GM19023 (cell line): ENCODE measurements around the gene NCAM1.

Experiments
- ATAC-seq: cut with Tn5 transposase; IDR thresholded peaks from one replicate; pipeline ENCODE4 v1.9.1; 2021; ENCODE audit warnings: mild to moderate bottlenecking, moderate library complexity; ENCODE audit not compliant: unreplicated experiment

NCAM1 gene

GRCh38 chr11:113193946-113194345 lies 232.7 kb downstream of the NCAM1 start:
- no peak for ATAC-seq

DNA sequence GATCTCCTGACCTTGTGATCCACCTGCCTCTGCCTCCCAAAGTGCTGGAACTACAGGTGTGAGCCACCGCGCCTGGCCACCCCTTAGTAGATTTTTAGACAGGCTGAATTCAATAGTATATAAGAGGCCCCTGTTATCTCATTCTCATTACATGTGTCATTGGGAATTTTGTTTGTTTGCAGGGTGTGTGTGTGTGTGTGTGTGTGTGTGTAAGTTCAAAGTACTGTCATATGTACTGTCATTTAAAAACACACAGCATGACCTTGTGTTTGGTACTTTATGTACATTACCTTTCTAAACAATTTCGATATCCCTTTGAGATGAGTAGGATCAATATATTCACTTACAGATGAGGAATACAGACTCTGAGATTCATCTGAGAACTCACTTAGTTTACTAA lies 234.5 kb downstream of the NCAM1 start:
- ATAC-seq = no peak

DNA sequence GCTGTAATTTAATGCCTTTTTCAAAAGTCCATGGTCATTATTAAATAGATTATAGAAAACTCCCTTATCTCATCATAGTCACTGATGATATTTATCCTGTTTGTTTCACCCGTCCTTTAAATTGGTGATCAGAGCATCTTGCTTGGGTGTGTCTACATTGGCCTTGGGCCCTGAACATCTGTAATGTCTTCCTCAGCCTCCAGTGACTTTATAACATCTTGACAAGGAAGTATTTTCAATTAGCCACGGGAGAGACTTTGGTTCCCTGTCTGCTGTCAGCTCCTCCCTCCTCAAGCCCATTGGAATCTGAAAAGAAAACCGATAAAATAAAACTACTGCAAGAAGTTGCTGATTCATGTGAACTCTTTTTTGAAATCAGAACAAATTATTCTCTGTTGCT lies 236.2 kb downstream of the NCAM1 start:
- ATAC-seq = no peak

DNA sequence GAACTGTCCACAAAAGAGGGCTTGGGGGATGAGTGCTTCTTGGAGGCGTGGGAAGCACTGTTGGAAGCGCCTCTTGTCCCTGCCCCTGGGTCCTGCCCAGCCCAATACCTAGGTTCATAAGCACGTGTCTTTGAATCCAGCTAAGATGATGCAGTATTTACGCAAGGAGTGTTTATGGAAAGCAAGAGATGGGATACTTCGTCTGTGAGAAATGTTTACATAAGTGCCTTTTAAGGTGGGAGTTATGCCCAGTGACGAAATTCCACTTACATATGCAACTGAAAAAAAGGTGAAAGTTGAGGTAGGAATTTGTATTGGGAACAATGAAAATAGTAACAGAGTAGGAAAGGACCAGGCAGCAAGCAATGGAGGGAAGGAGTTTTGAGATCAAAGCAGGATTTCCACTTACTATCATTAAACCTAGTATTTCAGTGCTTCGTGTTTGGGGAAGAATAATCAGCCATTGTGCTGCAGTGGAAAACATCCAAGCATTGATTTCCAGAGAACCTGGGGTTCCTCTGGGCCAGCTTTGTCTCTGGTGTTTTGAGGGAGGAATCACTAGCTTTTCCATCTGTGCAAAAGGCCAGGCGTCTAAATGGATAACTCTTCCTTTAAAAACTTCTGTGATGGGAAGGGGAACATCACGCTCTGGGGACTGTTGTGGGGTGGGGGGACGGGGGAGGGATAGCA lies 237.9 kb downstream of the NCAM1 start:
- no peak for ATAC-seq

DNA sequence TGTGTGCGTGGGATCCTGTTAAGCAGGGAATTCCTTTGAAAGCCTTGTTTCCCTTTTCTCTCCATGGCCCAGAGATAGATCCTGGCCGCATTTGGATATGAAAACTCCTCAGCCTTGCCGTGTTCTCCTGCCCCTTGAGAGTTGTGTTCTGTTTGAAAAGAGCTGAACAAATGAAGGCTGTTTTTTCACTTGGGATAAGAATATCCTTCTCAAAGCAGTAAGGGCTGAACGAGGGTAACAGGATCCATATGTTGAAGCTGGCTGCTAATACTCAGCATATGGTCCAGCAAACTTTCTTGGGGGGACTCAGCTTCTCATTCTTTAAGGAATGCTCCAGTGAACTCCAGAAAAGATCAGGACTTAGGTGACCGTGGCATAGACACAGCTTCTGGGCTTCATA lies 238.6 kb downstream of the NCAM1 start:
- no peak for ATAC-seq

DNA sequence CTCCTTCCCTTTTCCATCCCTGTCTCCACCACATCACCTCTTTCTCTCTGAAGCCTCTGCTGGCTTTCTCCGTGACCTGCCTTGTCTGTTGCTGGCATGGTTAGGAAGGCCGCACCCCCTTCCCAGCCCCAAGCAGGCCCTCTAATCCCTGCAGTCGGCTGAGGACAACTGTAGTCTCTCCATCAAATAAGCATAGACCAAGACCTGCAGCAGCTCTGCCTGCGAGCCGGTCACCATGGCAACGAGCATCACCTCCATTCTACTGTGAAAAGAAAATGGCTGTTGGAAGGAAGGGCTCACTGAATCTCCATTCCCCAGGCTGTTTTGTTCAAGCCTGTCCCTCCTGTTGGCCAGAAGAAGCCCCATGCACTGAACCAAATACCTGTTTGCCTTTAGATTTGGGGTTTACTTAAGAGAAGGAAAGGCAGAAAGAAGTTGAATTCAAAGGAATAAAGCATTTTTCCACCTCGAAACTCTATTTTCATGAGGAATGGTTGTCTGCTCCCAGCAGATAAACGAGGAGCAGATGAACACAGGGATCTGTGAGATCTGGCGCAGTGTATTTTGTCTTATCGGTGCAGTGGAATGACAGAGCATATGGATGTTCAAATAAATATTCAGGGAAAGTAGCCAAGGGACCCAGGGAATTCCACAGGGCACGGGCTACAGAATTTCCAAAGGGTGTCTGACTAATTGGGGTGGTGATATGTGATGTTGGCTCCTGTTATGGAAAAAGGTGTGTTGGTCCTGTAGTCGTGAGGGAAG lies 240.0 kb downstream of the NCAM1 start:
- ATAC-seq = no peak

DNA sequence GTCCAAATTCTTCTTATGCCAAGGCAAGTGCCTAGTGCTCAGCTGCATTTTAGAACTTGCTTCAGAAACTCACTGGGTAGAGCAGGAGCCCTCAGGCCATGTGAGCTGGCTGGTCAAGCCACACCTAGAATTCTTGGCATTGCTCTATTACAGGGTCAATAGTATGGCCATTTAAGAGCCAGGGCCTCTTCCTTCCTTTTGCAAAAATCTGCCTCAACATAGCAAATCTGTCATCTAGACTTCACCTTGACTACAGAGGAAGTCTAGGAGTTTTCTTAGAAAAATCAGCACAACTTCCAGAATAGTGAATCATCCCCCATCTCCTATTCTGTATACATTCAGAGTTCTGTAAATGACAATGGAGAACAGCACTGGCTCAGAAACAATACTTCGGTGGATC lies 241.2 kb downstream of the NCAM1 start:
- ATAC-seq = no peak

GRCh38 chr11:113203141-113203753 lies 242.0 kb downstream of the NCAM1 start:
- ATAC-seq = no peak

DNA sequence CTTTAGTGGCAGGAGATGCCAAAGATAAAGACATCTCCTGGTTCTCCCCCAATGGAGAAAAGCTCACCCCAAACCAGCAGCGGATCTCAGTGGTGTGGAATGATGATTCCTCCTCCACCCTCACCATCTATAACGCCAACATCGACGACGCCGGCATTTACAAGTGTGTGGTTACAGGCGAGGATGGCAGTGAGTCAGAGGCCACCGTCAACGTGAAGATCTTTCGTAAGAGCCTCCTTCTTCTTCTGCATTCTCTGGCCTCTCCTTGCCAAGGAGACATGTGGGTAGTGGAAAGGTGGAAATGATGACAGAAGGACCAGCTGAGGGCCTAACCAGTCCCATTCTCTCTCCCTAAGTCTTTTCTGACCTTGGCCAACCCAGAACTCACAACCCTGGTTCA lies 243.1 kb downstream of the NCAM1 start:
- ATAC-seq = no peak

- ATAC-seq = no peak
Observed at GRCh38 chr11:113213549-113213948, 252.3 kb downstream of the NCAM1 start.

DNA sequence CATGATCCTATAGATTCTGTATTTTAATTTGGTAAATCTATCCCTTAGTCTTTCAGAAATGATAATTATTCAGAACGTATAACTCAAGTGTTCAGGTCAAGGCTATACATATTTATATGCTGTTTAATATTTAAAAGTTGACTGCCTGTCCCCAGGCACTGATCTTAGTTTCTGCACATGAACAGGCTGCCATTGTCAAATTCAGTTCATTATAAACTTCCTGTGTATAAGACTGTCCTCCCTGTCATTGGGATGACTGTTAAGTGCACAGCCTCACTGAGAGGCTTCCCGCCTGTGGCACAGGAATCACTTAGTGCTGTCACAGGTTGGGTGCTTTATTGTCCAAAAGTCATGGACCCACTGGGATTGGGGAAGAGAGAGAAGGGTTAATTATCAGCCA lies 261.0 kb downstream of the NCAM1 start:
- ATAC-seq = no peak

GRCh38 chr11:113234888-113235287 lies 273.7 kb downstream of the NCAM1 start:
- no peak for ATAC-seq

GRCh38 chr11:113237261-113237660 lies 276.0 kb downstream of the NCAM1 start:
- ATAC-seq = no peak

DNA sequence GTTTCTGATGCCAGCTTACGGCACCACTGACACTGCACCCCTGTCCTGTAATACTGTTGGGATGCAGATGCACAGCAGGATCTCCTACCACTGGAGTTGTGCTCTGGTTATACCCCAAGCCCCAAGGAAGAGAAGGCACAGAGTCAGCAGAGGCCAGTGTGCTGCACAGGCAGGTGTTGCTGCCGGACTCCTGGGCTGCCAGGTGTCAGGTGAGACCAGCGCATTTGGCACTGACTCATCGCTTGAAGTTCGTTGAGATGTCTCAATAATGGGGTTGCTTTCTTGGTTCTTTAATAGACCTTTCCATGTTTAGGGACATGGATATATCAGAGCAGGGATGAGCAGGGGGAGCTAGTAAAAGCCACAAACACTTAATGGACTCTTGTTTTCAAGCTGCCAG lies 277.5 kb downstream of the NCAM1 start:
- ATAC-seq = no peak

GRCh38 chr11:113240389-113240788 lies 279.2 kb downstream of the NCAM1 start:
- ATAC-seq = no peak

DNA sequence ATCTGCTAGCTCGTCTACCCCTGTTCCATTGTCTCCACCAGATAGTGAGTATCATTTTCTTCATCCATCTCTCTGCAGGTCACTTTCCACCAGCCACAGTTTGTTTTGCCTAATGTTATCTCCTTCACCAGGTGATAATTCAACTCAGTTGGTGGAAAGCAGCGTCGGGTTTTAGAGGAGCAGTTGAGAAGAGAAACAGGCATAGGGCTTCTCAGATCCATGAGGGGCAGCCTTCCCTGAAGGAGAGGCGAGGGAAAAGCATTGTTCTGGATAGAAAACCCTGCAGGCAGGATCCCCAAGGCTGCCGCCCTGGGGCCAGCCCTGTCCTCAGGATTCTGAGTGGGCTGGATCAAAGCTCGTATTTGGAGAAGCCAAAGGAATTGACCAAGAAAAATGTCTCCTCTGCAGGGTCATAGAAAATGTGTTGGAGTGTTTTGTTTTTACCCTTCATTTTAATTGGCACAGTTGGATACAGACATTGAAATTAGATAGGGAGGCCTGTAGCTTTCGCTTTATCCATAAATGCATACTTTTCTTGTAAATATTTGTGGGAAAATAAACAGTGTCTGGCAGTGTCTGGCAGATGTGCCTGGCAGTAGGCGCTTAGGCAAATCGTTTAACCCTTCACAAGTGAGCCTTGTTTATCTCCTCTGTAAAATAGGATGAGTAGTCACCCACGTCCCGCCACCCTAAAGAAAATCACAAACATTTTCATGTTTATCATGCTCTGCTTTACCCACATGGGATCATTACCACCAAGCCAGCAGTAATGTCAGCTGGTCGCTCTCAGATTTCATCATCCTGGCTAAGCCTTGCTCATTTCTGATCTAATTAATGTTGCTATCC lies 279.8 kb downstream of the NCAM1 start:
- no peak for ATAC-seq

DNA sequence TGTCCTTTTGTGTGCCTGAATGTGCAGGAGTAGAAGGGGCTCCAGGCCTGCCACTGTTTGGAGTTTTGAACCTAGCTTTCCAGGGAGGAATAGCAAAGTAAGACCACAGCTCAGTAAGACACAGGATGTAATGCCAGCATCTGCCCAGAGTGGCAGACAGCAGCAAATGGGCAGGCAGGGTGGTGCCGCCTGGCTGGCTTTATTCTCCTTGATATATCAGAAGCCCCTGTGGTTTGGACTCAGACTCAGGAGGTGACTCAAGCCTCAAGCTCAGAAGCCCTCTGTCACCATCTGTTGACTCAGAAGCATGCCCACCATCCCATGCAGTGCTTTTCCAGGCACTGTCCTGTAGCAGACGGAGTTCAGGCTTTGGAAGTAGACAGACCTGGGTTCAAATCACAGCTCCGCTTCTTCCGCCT lies 280.4 kb downstream of the NCAM1 start:
- ATAC-seq = no peak

- ATAC-seq = no peak
Observed at GRCh38 chr11:113242060-113242459, 280.8 kb downstream of the NCAM1 start.

- ATAC-seq = no peak
Observed at GRCh38 chr11:113242767-113243397, 281.7 kb downstream of the NCAM1 start.

- ATAC-seq = no peak
Observed at GRCh38 chr11:113243696-113244095, 282.5 kb downstream of the NCAM1 start.

- ATAC-seq = no peak
Observed at GRCh38 chr11:113245216-113245615, 284.0 kb downstream of the NCAM1 start.
